Glomerular visceral epithelial cell (primary cell): Measurements from ENCODE around the gene MYO1D.
"Not testable (repeated sequence)": the region's sequence is repeated elsewhere in the genome, so short reads cannot be mapped to it uniquely, and the experiment has no call there.

ENCODE experiments used
- DNase-seq: peaks from one replicate; pipeline ENCODE4 v3.0.0-alpha.2; 2016; ENCODE audit errors: extremely low spot score

MYO1D gene

GRCh38 chr17:32876417-32877163, at the start of gene MYO1D:
TSS of gene MYO1D (minus strand) at chr17:32877124. CDS start at chr17:32876872, 252 bp downstream.
- peak; percentile 46 for DNase-seq

- no peak for DNase-seq
These were observed 49.3 kb upstream of the MYO1D start for GRCh38 chr17:32926183-32926582.

GRCh38 chr17:32923905-32924304, 47.0 kb upstream of the MYO1D start:
- DNase-seq, result not testable (repeated sequence)

- no peak for DNase-seq
These were observed 44.1 kb upstream of the MYO1D start for GRCh38 chr17:32921017-32921416.

GRCh38 chr17:32920293-32920692, 43.4 kb upstream of the MYO1D start:
- no peak for DNase-seq

GRCh38 chr17:32919876-32920275, 43.0 kb upstream of the MYO1D start:
- DNase-seq, result not testable (repeated sequence)

GRCh38 chr17:32917842-32918241, 40.9 kb upstream of the MYO1D start:
- no peak for DNase-seq

- peak; percentile 34 for DNase-seq
These were observed 40.2 kb upstream of the MYO1D start for GRCh38 chr17:32917081-32917480.

- no peak for DNase-seq
These were observed 39.2 kb upstream of the MYO1D start for GRCh38 chr17:32916134-32916533.

- no peak for DNase-seq
These were observed 38.3 kb upstream of the MYO1D start for GRCh38 chr17:32915245-32915644.

GRCh38 chr17:32914181-32914580, 37.3 kb upstream of the MYO1D start:
- no peak for DNase-seq

- no peak for DNase-seq
These were observed 36.7 kb upstream of the MYO1D start for GRCh38 chr17:32913593-32913992.

- no peak for DNase-seq
These were observed 35.4 kb upstream of the MYO1D start for GRCh38 chr17:32912218-32912897.

- DNase-seq, result no peak
These were observed 33.8 kb upstream of the MYO1D start for GRCh38 chr17:32910769-32911168.

- peak; percentile 74 for DNase-seq
These were observed 33.0 kb upstream of the MYO1D start for GRCh38 chr17:32909787-32910369.

- DNase-seq, result no peak
These were observed 30.7 kb upstream of the MYO1D start for GRCh38 chr17:32907583-32907982.

GRCh38 chr17:32904891-32905290, 28.0 kb upstream of the MYO1D start:
- DNase-seq, result no peak

GRCh38 chr17:32903774-32904673, 27.1 kb upstream of the MYO1D start:
- DNase-seq, result no peak

GRCh38 chr17:32901743-32902142, 24.8 kb upstream of the MYO1D start:
- DNase-seq, result no peak

- no peak for DNase-seq
These were observed 22.5 kb upstream of the MYO1D start for GRCh38 chr17:32899236-32900013.

- no peak for DNase-seq
These were observed 19.8 kb upstream of the MYO1D start for GRCh38 chr17:32896647-32897258.
